Spleen (tissue), 7 donors: Measurements from ENCODE around the gene PIP5K1A.

ENCODE experiments used
- POLR2A ChIP-seq, 3 donors: fragments of 450-650 bp; IDR thresholded peaks; one replicate each; pipeline ENCODE4 v1.5.1; 2017; ENCODE audit warnings: antibody characterized with exemption in 3 of 3, mild to moderate bottlenecking in 1 of 3
- POLR2AphosphoS5 ChIP-seq, 3 donors: sonication (generic); formaldehyde crosslinking; IDR thresholded peaks; one replicate each; pipeline ENCODE4 v1.5.1; 2017; ENCODE audit warnings: antibody characterized with exemption in 3 of 3
- TF ChIP-seq, protein P1 (sequence below), 11 experiments: fragments of 200-600 bp in 7 of 11; fragments of 450-650 bp in 4 of 11; sonication (generic) in 4 of 11; IDR thresholded peaks in 8 of 11; conservative IDR thresholded peaks in 3 of 11; 1 replicate in 7 of 11; 2 replicates in 4 of 11; pipeline versions ENCODE4 v1.4.0 to v1.8.0; 2016 to 2021; ENCODE audit warnings: antibody characterized with exemption in 11 of 11, inconsistent platforms in 4 of 11, mild to moderate bottlenecking in 1 of 11
- donor health status: DM: no; HTN: no; CAD: no; lungs with moderate emphysema.
- donor health status: DM: no; HTN: no; CAD: no.
- donor health status: DM: no; HTN: no; CAD: no.

GRCh38 chr1:151164732-151165280 lies 33.5 kb upstream of the PIP5K1A start:
- TF ChIP-seq, protein P1, sequence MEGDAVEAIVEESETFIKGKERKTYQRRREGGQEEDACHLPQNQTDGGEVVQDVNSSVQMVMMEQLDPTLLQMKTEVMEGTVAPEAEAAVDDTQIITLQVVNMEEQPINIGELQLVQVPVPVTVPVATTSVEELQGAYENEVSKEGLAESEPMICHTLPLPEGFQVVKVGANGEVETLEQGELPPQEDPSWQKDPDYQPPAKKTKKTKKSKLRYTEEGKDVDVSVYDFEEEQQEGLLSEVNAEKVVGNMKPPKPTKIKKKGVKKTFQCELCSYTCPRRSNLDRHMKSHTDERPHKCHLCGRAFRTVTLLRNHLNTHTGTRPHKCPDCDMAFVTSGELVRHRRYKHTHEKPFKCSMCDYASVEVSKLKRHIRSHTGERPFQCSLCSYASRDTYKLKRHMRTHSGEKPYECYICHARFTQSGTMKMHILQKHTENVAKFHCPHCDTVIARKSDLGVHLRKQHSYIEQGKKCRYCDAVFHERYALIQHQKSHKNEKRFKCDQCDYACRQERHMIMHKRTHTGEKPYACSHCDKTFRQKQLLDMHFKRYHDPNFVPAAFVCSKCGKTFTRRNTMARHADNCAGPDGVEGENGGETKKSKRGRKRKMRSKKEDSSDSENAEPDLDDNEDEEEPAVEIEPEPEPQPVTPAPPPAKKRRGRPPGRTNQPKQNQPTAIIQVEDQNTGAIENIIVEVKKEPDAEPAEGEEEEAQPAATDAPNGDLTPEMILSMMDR (IDR thresholded peaks at IDR 0.05 in 8 of 11, conservative IDR thresholded peaks at IDR 0.05 in 3 of 11) = no peak
- no peak for TF ChIP-seq POLR2A (IDR thresholded peaks at IDR 0.05)
- no peak for TF ChIP-seq POLR2AphosphoS5 (IDR thresholded peaks at IDR 0.05)
